Uterus (tissue), 4 donors: ENCODE results near the gene HIVEP3. TPM values are rescaled to one million over a fixed set of nuclear protein-coding genes. Genes with fewer than 3 reads are reported as not detected.
"Not testable (repeated sequence)": the region's sequence is repeated elsewhere in the genome, so short reads cannot be mapped to it uniquely, and the experiment has no call there.

Experiments used
- DNase-seq, 2 donors: peaks; one replicate each; pipeline ENCODE4 v3.0.0-alpha.2; 2019 to 2020
- H3K27ac ChIP-seq, 2 donors: fragments of 200-600 bp; sonication (generic); 1 replicate in 1 of 2; 2 replicates in 1 of 2; pipeline ENCODE4 v1.5.1; 2016 to 2018
- H3K27me3 ChIP-seq, 2 donors: fragments of 200-600 bp; sonication (generic); one replicate each; pipeline ENCODE4 v1.5.1; 2018 to 2019; ENCODE audit warnings: control low read depth in 1 of 2
- H3K36me3 ChIP-seq, 2 donors: fragments of 200-600 bp; sonication (generic); one replicate each; pipeline ENCODE4 v1.5.1; 2019; ENCODE audit warnings: control low read depth in 1 of 2
- H3K4me1 ChIP-seq, 2 donors: fragments of 200-600 bp; sonication (generic); one replicate each; pipeline ENCODE4 v1.5.1; 2018 to 2019; ENCODE audit warnings: control low read depth in 1 of 2
- H3K4me3 ChIP-seq, 2 donors: fragments of 200-600 bp; sonication (generic); 1 replicate in 1 of 2; 2 replicates in 1 of 2; pipeline ENCODE4 v1.5.1; 2018 to 2019; ENCODE audit warnings: mild to moderate bottlenecking in 1 of 2
- H3K9me3 ChIP-seq, 2 donors: fragments of 200-600 bp; sonication (generic); one replicate each; pipeline ENCODE4 v1.5.1; 2019; ENCODE audit warnings: control low read depth in 1 of 2
- POLR2A ChIP-seq, 2 donors: fragments of 450-650 bp; IDR thresholded peaks; one replicate each; pipeline ENCODE4 v1.6.1; 2016; ENCODE audit warnings: antibody characterized with exemption in 2 of 2, mild to moderate bottlenecking in 1 of 2, moderate library complexity in 1 of 2
- intact Hi-C: fragments of 100-400 bp; cut with DNase I; formaldehyde crosslinking; loops from one replicate; pipeline ENCODE4 v1.15.1; 2023; ENCODE audit warnings: low total_unique reads
- total RNA-seq, 4 donors: library from RNA; depleted of rRNA in 3 of 4; stranded (reverse); fragments of >200 nt in 3 of 4; gene quantifications; one replicate each; pipeline versions ENCODE4 v1.1.0 to v1.2.4, GENCODE V29; 2014 to 2023
- TF ChIP-seq, protein P1 (sequence below), 4 experiments: fragments of 200-600 bp in 2 of 4; fragments of 450-650 bp in 2 of 4; sonication (generic) in 2 of 4; IDR thresholded peaks; one replicate each; pipeline ENCODE4 v1.5.1; 2016 to 2019; ENCODE audit warnings: antibody characterized with exemption in 4 of 4, mild to moderate bottlenecking in 2 of 4, moderate library complexity in 1 of 4
- donor health status: DM: yes; HTN: yes; CAD: no.

HIVEP3 gene
- total RNA-seq, 4 donors from 2014 or later = 0.51 to 7.6 (median 2.9) TPM

DNA sequence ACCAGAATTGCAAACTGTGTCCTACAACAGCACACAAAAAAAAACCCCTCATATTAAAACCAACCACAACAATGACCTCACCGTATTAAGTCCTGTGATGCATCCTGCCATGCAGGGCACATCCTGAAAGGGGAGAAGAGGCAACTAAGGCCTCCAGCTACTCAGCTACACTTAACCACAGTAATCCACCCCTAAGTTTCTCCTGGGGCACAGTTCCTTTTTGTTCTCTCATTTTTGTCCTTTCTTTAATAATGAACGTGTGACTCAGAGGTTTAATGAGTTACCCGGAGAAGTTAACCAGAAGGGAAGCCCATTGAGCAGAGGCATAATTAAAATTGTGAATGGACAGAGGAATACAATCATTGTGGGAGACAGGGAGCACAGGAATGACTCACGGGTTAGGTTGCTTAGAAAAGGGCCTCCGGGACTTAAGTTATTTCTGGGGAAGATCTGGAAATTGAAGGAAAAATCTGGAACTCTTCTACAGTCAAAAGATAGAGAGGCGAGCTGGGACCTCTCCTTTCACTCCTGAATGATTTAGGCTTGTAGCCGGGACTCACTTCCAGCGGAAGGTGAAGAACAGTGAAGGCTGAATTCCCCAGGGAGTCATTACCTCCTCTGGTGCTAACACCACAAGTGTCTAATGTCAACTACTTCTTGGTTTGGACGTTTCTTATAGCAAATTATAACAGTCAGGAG, 36.9 kb upstream of the HIVEP3 start:
- no peak overlapping the region for H3K4me3 ChIP-seq
- no peaks in the 10 kb centered on the region for H3K27me3 ChIP-seq
- no peaks in the 10 kb centered on the region for H3K36me3 ChIP-seq
- no peaks in the 10 kb centered on the region for H3K9me3 ChIP-seq
- no peak overlapping the region for H3K27ac ChIP-seq
- H3K4me1 ChIP-seq = no peaks in the 10 kb centered on the region
- intact Hi-C loops = no loop called here
- TF ChIP-seq, protein P1, sequence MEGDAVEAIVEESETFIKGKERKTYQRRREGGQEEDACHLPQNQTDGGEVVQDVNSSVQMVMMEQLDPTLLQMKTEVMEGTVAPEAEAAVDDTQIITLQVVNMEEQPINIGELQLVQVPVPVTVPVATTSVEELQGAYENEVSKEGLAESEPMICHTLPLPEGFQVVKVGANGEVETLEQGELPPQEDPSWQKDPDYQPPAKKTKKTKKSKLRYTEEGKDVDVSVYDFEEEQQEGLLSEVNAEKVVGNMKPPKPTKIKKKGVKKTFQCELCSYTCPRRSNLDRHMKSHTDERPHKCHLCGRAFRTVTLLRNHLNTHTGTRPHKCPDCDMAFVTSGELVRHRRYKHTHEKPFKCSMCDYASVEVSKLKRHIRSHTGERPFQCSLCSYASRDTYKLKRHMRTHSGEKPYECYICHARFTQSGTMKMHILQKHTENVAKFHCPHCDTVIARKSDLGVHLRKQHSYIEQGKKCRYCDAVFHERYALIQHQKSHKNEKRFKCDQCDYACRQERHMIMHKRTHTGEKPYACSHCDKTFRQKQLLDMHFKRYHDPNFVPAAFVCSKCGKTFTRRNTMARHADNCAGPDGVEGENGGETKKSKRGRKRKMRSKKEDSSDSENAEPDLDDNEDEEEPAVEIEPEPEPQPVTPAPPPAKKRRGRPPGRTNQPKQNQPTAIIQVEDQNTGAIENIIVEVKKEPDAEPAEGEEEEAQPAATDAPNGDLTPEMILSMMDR (IDR thresholded peaks at IDR 0.05) = no peak
- TF ChIP-seq POLR2A (IDR thresholded peaks at IDR 0.05) = no peak
- no peak for DNase-seq

DNA sequence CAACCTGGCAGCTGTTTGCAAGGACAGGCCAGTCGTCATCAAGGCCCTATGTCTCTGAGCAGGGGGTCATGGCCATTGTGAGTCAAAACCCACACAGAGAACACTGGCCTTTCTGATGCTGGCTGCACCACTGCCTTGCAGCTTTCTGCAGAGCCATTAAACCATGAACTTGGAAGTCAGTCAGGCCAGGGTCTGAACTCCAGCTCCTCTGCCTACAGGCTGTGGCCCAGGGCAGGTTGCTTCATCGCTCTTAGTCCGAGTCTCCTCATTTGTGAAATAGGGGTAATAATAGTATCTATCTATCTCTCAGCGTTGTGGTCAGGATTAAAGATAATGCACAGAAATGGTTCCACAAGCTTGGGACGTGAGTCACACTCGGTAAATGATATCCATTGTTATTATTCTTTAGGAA, 35.8 kb upstream of the HIVEP3 start:
- no peak for DNase-seq
- Histone ChIP-seq H3K36me3 (no peaks in the 10 kb centered on the region), H3K27me3 (no peaks in the 10 kb centered on the region), H3K4me3 (no peak overlapping the region), H3K27ac (no peak overlapping the region), H3K9me3 (no peaks in the 10 kb centered on the region), H3K4me1 (no peaks in the 10 kb centered on the region)
- TF ChIP-seq, protein P1 (IDR thresholded peaks at IDR 0.05) = no peak
- no peak for TF ChIP-seq POLR2A (IDR thresholded peaks at IDR 0.05)
- intact Hi-C loops = no loop called here

DNA sequence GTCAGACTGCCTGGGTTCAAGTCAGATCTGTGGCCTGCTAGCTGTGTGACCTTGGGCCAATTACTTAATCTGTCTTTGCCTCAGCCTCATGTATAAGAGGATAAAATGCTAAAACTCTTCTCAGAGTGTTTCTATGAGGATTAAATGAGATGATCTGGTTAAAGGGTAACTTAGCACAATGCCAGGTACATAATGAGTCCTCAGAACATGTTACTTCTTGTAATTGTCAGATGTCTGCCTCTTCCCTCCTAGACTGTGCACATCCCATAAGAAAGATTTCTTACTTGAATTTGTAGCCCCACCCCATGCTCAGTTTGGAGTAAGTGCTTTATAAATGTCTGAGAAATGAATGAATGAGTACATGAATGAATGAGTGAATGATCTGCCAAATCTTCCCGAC, 34.6 kb upstream of the HIVEP3 start:
- no peaks in the 10 kb centered on the region for H3K27me3 ChIP-seq
- no peak overlapping the region for H3K27ac ChIP-seq
- no peak for DNase-seq
- TF ChIP-seq, protein P1 (IDR thresholded peaks at IDR 0.05) = no peak
- no peak for TF ChIP-seq POLR2A (IDR thresholded peaks at IDR 0.05)
- no peaks in the 10 kb centered on the region for H3K9me3 ChIP-seq
- intact Hi-C loops = no loop called here
- H3K4me3 ChIP-seq = no peak overlapping the region
- no peaks in the 10 kb centered on the region for H3K4me1 ChIP-seq
- no peaks in the 10 kb centered on the region for H3K36me3 ChIP-seq

DNA sequence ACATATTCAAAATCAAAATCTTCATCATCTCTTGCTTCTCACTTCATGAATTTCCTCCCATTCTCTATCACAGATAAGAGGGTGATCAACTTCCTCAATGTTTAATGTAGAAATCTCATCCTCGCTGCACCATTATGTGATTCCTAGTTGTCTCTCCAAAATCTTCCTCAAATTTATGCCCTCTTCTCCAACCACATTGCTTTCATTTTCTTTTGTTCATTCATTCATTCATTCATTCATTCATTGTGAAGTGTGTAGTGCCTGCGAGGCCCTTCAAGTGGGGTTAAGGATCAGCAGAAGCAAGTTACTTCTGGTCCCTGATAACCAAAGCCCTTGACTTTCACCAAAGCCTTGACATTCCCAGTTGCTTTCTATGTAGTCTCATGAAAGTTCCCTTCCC, 33.5 kb upstream of the HIVEP3 start:
- Histone ChIP-seq H3K4me1 (no peaks in the 10 kb centered on the region), H3K36me3 (no peaks in the 10 kb centered on the region), H3K4me3 (no peak overlapping the region), H3K27ac (no peak overlapping the region), H3K27me3 (no peaks in the 10 kb centered on the region), H3K9me3 (no peaks in the 10 kb centered on the region)
- intact Hi-C loops = no loop called here
- DNase-seq = no peak
- no peak for TF ChIP-seq POLR2A (IDR thresholded peaks at IDR 0.05)
- TF ChIP-seq, protein P1 (IDR thresholded peaks at IDR 0.05) = no peak

DNA sequence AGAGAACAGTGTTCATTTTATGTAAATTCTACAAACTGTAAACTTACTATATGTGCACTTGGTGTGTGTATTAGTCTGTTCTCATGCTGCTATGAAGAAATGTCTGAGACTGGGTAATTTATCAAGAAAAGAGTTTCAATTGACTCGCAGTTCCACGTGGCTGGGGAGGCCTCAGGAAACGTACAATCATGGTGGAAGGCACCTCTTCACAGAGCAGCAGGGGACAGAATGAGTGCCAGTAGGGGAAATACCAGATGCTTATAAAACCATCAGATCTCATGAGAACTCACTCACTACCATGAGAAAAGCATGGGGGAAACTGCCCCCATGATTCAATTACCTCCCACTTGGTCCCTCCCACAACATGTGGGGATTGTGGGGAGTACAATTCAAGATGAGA, 32.8 kb upstream of the HIVEP3 start:
- DNase-seq, H3K9me3 ChIP-seq, H3K27me3 ChIP-seq, intact Hi-C loops, H3K36me3 ChIP-seq, H3K4me3 ChIP-seq, H3K4me1 ChIP-seq, H3K27ac ChIP-seq: not testable (repeated sequence)

DNA sequence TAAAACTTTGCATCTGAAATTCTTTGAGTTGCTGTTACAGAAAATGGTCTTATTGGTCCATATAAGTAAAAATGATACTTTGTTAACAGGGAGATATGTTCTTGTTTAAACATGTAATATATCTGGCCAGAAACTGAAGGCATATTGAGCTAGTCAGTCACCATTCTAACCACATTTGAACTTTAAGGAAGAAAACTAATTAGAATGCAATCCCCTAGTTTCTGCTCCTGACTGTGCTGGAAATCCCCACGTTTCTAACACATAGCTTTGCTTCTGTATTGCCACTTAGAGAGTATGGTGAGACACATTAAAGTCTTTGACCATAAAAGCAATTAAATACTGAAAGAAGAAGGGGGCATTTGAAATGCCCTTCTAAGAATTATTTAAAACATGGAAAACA, 32.1 kb upstream of the HIVEP3 start:
- no peaks in the 10 kb centered on the region for H3K9me3 ChIP-seq
- DNase-seq = no peak
- TF ChIP-seq, protein P1 (IDR thresholded peaks at IDR 0.05) = no peak
- TF ChIP-seq POLR2A (IDR thresholded peaks at IDR 0.05) = no peak
- intact Hi-C loops = no loop called here
- H3K27me3 ChIP-seq = no peaks in the 10 kb centered on the region
- no peaks in the 10 kb centered on the region for H3K4me1 ChIP-seq
- H3K4me3 ChIP-seq = no peak overlapping the region
- no peak overlapping the region for H3K27ac ChIP-seq
- H3K36me3 ChIP-seq = no peaks in the 10 kb centered on the region

DNA sequence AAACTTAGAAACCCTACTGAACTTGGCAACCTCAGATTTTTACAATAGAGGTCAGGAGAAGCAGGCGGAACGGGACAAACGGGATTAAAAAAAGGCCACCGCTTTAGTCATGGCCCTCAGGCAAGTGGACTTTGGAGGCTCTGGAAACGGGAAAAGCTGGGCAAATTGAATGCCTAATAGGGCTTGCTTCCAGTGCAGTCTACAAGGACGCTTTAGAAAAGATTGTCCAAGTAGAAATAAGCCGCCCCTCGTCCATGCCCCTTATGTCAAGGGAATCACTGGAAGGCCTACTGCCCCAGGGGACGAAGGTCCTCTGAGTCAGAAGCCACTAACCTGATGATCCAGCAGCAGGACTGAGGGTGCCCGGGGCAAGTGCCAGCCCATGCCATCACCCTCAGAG, 27.2 kb upstream of the HIVEP3 start:
- intact Hi-C loops, H3K27ac ChIP-seq, H3K27me3 ChIP-seq, H3K9me3 ChIP-seq, H3K4me1 ChIP-seq, H3K36me3 ChIP-seq, H3K4me3 ChIP-seq, DNase-seq: not testable (repeated sequence)
